OCI-LY3 (cell line): ENCODE measurements around the gene PLA2G12B.

Experiments
- EZH2phosphoT487 ChIP-seq: fragments of 200-600 bp; shearing (Covaris generic); IDR thresholded peaks from 2 replicates; pipeline ENCODE4 v1.6.1; 2018; ENCODE audit warnings: antibody characterized with exemption, mixed run types, low read depth
- TF ChIP-seq, protein P1 (sequence below): fragments of 200-600, 300-600 bp; sonication (generic); IDR thresholded peaks from 2 replicates; pipeline ENCODE4 v1.5.1; 2014; ENCODE audit warnings: antibody characterized with exemption, low read length, low read depth

DNA sequence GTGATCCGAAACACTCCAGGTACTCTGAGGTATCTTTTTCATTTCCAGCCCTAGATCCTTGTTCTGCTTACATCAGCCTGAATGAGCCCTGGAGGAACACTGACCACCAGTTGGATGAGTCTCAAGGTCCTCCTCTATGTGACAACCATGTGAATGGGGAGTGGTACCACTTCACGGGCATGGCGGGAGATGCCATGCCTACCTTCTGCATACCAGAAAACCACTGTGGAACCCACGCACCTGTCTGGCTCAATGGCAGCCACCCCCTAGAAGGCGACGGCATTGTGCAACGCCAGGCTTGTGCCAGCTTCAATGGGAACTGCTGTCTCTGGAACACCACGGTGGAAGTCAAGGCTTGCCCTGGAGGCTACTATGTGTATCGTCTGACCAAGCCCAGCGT lies 56.0 kb downstream of the PLA2G12B start:
- TF ChIP-seq, protein P1, sequence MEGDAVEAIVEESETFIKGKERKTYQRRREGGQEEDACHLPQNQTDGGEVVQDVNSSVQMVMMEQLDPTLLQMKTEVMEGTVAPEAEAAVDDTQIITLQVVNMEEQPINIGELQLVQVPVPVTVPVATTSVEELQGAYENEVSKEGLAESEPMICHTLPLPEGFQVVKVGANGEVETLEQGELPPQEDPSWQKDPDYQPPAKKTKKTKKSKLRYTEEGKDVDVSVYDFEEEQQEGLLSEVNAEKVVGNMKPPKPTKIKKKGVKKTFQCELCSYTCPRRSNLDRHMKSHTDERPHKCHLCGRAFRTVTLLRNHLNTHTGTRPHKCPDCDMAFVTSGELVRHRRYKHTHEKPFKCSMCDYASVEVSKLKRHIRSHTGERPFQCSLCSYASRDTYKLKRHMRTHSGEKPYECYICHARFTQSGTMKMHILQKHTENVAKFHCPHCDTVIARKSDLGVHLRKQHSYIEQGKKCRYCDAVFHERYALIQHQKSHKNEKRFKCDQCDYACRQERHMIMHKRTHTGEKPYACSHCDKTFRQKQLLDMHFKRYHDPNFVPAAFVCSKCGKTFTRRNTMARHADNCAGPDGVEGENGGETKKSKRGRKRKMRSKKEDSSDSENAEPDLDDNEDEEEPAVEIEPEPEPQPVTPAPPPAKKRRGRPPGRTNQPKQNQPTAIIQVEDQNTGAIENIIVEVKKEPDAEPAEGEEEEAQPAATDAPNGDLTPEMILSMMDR = no peak
- TF ChIP-seq EZH2phosphoT487 = no peak
